GM18505 (cell line): ENCODE measurements around the gene ZNF318.
"Not testable (repeated sequence)": the region's sequence is repeated elsewhere in the genome, so short reads cannot be mapped to it uniquely, and the experiment has no call there.

ENCODE experiments used
- ATAC-seq: cut with Tn5 transposase; IDR thresholded peaks from one replicate; pipeline ENCODE4 v1.9.1; 2021; ENCODE audit not compliant: unreplicated experiment
- POLR2A ChIP-seq: IDR thresholded peaks from 4 replicates; pipeline ENCODE4 v1.6.1; 2011; ENCODE audit warnings: borderline replicate concordance; ENCODE audit not compliant: insufficient read depth, insufficient read length; ENCODE audit errors: extremely low read depth

ZNF318 gene

DNA sequence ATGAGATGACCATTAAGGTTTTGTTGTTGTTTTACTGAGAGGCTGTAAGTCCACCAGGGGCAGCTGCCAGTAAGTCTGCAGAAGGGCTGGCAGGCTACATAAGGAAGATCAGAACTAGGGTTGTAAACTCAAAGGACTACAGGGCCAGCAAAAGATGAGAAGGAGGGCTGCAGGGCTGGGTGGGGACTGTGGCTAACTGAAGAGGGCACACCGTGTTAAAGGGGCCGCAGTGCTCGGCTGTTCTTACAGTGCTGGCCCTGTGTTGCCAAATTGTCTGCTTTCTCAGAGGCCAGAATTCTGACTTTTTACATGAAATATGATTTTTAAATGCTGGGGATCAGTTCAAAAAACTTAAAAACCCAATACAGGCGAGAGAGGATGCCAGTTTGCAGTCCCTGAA lies 25.5 kb upstream of the ZNF318 start:
- TF ChIP-seq POLR2A = no peak
- no peak for ATAC-seq

DNA sequence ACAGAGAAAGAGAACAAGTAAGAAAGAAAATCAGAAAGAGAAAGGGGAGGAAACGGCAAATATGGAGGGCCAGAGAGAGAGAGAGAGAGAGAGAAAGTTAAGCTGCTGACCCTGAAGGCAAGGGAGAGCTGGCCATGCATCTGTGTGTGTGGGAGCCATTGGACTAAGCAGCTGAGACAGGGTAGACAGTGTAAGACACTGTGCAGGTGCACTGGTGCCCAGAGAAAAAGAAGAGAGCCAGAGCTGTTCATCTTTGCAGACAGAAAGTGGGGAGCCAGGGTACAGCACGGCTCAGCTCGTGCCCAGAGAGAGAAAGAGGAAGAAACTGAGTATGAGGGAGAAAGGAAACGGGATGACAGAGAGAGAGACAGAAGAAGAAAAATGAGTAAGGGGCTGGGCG lies 24.2 kb upstream of the ZNF318 start:
- no peak for TF ChIP-seq POLR2A
- no peak for ATAC-seq

DNA sequence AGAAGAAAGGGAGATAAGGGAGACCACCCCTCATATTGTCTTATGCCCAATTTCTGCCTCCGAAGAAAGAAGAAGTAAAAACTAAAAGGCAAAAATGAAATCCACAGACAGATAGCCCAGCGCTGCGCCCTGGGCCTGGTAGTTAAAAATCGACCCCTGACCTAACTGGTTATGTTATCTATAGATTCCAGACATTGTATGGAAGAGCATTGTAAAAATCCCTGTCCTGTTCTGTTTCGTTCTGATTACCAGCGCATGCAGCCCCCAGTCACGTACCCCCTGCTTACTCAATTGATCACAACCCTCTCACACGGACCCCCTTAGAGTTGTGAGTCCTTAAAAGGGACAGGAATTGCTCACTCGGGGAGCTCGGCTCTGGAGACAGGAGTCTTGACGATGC lies 23.7 kb upstream of the ZNF318 start:
- ATAC-seq = not testable (repeated sequence)

DNA sequence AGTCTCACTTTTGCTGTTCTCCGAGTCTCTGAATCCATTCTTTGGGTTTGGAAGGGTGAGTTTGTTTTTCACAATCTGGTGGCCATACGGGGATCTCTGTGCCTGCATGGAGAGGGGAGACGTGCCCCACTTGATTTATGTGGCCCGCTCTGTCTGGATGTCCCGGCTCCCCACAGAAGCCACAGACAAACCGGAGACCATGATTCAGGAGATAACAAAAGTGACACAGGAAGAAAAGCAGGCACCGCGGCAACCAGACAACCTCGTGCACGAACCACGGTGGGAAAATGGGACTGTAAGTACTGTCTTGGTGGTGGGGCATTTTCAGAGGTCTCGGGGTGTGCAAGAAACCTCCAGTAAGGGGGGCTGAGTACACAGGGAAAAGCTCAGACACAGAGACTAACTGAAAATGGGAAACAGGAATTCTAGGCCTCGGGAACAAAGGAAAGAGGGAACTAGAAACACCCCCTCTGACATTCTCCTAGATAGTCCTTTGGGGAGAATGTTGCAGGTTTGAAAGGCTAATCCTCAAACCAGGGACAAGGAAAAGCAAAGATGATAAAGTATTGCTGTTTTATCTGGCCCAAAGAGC lies 22.1 kb upstream of the ZNF318 start:
- ATAC-seq = no peak

DNA sequence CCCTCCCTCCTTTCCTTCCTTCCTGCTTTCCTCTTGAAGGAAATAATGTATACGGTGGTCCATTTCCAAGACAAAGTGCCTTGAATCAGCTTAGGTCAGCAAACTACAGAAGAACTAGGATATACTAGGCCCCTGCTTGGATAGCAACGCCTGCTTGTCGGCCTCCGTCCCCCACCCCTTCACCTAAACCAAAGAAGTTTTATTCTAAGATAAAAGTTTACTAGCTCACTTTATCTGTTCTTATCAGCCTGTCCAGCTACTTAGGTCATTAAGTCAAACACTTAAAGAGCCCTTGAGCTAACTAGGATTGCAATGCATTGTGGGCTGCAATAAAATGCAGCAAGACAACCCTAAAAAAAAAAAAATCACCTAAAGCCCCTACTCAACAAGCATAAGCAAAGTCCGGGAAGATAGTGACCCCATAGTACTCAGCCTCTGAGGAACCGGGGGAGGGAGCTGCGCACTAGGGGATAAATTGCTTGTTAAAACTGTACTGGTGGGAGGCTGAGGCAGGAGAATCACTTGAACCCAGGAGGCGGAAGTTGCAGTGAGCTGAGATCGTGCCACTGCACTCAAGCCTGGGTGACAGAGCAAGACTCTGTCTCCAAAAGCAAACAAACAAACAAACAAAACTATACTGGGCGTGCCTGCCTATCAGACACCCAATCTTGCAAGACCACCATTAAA lies 21.4 kb upstream of the ZNF318 start:
- not testable (repeated sequence) for ATAC-seq

More for the DNA sequence above, 22.1 kb upstream of the ZNF318 start:
- no peak for TF ChIP-seq POLR2A

DNA sequence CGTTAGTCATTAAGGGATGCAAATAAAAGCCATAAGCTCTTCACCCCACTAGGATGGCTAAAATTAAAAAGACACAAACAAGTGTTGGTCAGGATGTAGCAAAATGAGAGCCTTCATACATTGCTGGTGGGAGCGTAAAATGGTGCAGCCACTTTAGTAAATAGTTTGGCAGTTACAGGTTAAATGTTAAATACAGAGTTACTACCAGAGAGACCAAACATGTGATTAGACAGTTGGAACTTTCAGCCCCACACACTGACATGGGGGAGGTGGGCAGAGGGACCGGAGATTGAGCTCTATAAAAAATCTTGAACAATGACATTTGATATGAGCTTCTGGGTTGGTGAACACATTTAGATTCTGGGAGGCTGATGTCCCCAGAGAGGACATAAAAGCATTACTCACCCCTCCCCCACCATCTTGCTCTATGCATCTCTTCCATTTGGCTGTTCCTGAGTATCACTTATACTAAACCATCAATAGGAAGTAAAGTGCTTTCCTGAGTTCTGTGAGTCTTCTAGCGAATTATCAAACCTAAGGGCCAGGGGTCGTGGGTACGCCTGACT lies 20.4 kb upstream of the ZNF318 start:
- no peak for ATAC-seq
- TF ChIP-seq POLR2A = no peak

DNA sequence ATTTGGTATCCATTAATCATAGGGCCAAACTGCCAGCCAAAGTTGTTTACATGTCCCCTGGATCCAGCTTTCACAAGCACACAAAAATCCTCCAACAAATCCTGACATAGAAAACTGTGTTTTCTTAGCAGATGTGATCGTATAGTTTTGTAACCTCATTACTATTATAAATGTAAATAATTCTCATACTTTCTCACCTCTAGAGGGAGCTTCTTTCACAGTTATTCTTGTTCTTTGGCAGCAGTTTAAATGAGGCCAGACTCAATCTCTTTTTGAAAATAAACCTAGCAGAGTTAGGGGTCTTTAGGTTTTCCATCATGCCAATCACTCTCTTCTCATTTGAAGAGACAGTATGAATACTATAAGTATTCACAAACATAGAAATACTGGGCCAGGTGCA lies 17.0 kb upstream of the ZNF318 start:
- ATAC-seq = no peak
- no peak for TF ChIP-seq POLR2A

DNA sequence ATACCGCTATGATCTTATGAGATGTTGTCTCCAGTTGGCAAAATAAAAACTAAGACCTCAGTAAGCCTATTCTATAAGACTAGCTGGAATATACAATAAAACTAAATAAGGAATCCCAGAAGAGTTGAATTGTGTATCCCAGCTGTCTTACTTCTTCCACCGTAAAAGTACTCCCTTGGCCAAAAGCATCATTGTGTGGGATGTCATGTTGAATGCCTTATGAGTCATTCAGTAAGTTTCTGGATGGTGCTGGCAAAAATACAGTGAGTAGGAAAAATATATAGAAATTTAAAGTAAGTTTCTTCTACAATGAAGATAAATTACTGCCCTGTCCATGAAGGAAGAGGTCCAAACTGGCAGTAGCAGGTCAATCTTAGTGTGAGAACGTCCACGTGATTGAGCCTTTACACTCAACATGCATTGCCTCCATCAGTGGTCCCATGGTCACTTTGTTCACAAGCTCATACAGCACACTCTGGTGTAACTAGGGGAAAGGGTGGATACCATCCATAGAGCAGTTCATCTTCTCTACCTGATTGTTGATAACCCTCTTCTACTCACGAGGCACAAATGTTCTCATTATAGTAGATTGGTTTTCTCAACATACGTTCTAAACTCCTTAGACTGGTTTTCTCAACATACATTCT lies 13.7 kb upstream of the ZNF318 start:
- TF ChIP-seq POLR2A = no peak
- ATAC-seq = no peak

DNA sequence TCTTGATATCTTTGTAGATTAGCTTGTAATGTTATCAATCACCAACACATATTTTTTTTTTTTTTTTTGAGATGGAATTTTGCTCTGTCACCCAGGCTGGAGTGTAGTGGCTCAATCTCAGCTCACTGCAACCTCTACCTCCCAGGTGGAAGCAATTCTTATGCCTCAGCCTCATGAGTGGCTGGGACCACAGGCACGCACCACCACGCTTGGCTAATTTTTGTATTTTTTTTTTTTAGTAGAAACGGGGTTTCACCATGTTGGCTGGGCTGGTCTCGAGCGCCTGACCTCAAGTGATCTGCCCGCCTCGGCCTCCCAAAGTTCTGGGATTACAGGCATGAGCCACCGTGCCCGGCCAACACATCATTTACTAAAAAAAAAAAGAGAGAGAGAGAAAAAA lies 11.4 kb upstream of the ZNF318 start:
- not testable (repeated sequence) for ATAC-seq

DNA sequence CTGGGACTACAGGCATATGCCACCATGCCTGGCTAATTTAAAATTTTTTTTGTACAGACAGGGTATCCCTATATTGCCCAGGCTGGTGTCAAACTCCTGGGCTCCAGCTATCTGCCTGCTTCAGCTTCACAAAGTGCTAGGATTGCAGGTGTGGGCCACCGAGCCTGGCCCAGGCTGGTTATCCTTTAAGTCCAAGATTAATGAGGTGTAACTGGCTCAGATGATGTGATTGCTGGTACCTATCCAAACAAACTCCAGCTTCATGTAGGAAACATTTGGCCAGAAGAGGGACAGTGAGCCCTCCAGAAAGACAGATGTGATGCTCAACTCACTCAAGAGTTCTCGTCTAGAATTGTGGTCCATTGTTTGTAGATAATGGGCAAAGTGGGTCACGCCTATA lies 9.2 kb upstream of the ZNF318 start:
- no peak for ATAC-seq

DNA sequence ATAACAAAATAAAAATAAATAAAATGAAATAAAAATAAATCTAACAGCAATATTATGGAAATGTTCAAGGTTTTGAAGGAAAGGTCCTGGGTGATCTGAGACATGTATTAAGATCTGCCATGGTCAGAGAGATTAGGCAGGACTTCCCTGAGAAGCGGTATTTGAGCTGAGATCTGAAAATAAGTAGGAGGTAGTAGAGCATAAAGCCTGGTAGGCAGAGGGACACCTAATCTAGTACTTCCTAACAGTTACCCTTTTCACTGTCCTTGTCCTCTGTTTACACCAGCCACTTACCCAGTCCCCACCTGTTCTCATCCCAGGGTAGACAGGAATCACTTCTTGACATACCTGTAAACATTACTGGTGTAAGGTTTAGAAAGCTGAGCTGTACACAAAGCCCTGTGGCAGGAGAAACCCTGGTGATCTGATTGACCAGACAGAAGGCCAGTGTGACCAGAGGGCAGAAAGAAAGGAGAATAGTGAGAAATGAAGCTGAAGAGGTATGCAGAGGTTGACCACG lies 8.3 kb upstream of the ZNF318 start:
- ATAC-seq = no peak
- no peak for TF ChIP-seq POLR2A

More for the DNA sequence above, 9.2 kb upstream of the ZNF318 start:
- no peak for TF ChIP-seq POLR2A

DNA sequence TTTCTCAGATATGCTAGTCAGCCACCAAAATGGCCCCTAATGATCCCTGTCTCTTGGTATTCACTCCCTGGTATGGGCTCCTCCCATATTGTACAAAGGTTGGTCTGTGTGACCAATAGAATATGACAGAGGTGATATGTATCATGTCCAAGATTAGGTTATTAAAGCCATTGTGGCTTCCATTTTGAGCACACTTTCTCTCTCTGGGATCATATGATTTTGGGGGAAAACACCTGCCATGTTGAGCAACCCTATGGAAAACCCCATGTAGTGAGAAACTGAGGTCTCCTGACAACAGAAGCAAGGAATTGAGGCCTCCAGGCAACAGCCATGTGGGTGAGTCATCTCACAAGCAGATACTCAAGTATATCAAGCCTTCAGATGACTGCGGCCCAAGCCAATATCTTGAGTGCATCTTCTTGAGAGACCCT lies 7.1 kb upstream of the ZNF318 start:
- no peak for TF ChIP-seq POLR2A
- ATAC-seq = no peak

DNA sequence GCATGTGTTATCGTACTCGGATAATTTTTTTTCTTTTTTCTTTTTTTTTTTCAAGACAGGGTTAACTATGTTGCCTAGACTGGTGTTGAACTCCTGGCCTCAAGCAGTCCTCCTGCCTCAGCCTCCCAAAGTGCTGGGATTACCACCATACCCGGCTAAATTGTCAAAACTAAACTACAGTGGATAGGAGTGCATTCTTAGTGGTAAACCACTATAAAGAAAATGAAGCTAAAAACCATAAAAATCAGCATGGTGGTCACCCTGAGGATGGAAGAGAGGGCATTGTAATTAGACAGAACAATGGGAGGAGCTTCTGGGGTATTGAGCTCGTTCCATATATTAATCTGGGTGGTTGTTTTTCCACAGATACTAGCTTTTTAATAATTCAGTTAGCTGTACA lies 6.2 kb upstream of the ZNF318 start:
- no peak for TF ChIP-seq POLR2A
- ATAC-seq = no peak

DNA sequence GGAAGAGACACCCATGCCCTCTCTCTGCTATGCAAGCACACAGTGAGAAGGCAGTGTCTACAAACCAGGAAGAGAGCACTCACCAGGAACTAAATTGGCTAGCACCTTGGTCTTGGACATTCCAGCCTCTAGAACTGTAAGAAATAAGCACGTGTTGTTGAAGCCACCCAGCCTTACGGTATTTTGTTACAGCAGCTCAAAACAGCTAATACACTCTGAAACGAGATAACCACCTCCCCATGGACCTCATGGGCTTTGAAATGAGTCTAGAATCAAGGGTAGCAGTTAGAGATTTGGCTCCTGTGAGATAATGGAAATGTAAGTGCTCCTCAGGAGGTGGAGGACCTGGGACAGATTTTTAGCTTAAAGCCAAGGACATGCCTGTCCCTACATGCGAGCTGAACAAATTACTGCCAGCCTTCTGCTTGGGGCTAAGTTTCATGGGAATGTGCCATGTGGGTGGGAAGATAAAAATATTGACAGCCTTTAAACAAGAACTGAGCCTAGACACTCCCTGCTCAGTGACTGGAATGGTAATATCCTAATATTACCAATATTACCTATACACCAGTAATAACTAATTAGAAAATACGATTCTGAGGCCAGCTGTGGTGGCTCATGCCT lies 3.9 kb upstream of the ZNF318 start:
- no peak for TF ChIP-seq POLR2A
- no peak for ATAC-seq

DNA sequence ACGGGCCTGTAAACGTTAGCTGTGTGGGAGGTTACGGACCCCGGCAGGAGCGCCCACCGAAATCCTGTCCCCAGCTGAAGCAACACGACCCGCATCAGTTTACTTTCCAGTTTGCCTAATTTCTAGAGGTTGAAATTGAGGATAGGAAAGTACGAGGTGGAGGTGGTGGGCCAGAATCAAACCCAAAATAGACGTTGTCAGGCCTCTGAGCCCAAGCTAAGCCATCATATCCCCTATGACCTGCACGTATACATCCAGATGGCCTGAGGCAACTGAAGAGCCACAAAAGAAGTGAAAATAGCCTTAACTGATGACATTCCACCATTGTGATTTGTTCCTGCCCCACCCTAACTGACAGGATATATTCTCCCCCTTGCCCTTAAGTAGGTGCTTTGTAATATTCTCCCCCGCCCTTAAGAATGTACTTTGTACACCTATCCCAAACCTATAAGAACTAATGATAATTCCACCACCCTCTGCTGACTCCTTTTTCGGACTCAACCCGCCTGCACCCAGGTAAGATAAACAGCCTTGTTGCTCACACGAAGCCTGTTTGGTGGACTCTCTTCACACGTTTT lies 645 bp upstream of the ZNF318 start:
- not testable (repeated sequence) for ATAC-seq
